Keratinocyte (primary cell): Measurements from ENCODE around the gene TRPM3. TPM values are rescaled to one million over a fixed set of nuclear protein-coding genes. Genes with fewer than 3 reads are reported as not detected.

ENCODE experiments used
- DNase-seq: peaks from one replicate; pipeline ENCODE4 v3.0.0-alpha.2; 2011; ENCODE audit warnings: low read depth, missing footprints, low spot score
- FAIRE-seq: peaks from 2 replicates; lab custom pipeline; 2011; peaks lifted over from hg19 to GRCh38; lab: Jason Lieb, UNC
- H2AFZ ChIP-seq: 2 replicates; pipeline ENCODE4 v1.6.0; 2012; ENCODE audit warnings: low read length, control low read depth, inconsistent platforms; ENCODE audit not compliant: control insufficient read depth
- H3K27ac ChIP-seq: 2 replicates; pipeline ENCODE4 v1.5.1; 2011; ENCODE audit warnings: low read length; ENCODE audit not compliant: control insufficient read depth, insufficient read depth
- H3K27me3 ChIP-seq: 3 replicates; pipeline ENCODE4 v1.6.0; 2011; ENCODE audit warnings: low read length; ENCODE audit not compliant: control insufficient read depth, insufficient read depth; ENCODE audit errors: extremely low read depth
- H3K36me3 ChIP-seq, 2 experiments: 2 replicates in 1 of 2; 3 replicates in 1 of 2; pipeline ENCODE4 v1.5.1; 2011; ENCODE audit warnings: low read length in 2 of 2, mild to moderate bottlenecking in 1 of 2; ENCODE audit not compliant: control insufficient read depth in 2 of 2, insufficient read depth in 2 of 2; ENCODE audit errors: extremely low read depth in 1 of 2
- H3K4me1 ChIP-seq: 3 replicates; pipeline ENCODE4 v1.5.1; 2011; ENCODE audit warnings: low read length; ENCODE audit not compliant: control insufficient read depth, insufficient read depth; ENCODE audit errors: extremely low read depth
- H3K4me2 ChIP-seq: 3 replicates; pipeline ENCODE4 v1.6.0; 2011; ENCODE audit warnings: low read depth, low read length; ENCODE audit not compliant: control insufficient read depth, insufficient read depth; ENCODE audit errors: extremely low read depth
- H3K4me3 ChIP-seq, 3 experiments: fragments of 200-600 bp in 1 of 3; sonication (generic) in 1 of 3; 2 replicates in 2 of 3; 3 replicates in 1 of 3; pipeline ENCODE4 v1.5.1; 2011 to 2016; ENCODE audit warnings: low read length in 3 of 3, mild to moderate bottlenecking in 3 of 3, control low read depth in 2 of 3, inconsistent platforms in 1 of 3, low read depth in 1 of 3, mixed read lengths in 1 of 3, mixed run types in 1 of 3, moderate library complexity in 1 of 3; ENCODE audit not compliant: control insufficient read depth in 2 of 3, insufficient read depth in 2 of 3; ENCODE audit errors: extremely low read depth in 1 of 3
- H3K79me2 ChIP-seq: 2 replicates; pipeline ENCODE4 v1.6.0; 2012; ENCODE audit warnings: low read length; ENCODE audit not compliant: control insufficient read depth, insufficient read depth
- H3K9ac ChIP-seq: 3 replicates; pipeline ENCODE4 v1.6.0; 2011; ENCODE audit warnings: low read length; ENCODE audit not compliant: control insufficient read depth, insufficient read depth; ENCODE audit errors: extremely low read depth
- H3K9me1 ChIP-seq: 3 replicates; pipeline ENCODE4 v1.6.0; 2011; ENCODE audit warnings: low read length; ENCODE audit not compliant: control insufficient read depth, insufficient read depth; ENCODE audit errors: extremely low read depth
- H3K9me3 ChIP-seq: 2 replicates; pipeline ENCODE4 v1.5.1; 2012; ENCODE audit warnings: low read depth, low read length; ENCODE audit not compliant: control insufficient read depth
- H4K20me1 ChIP-seq: 3 replicates; pipeline ENCODE4 v1.6.0; 2011; ENCODE audit warnings: low read length; ENCODE audit not compliant: control insufficient read depth, insufficient read depth; ENCODE audit errors: extremely low read depth
- EZH2 ChIP-seq: IDR thresholded peaks from one replicate; pipeline ENCODE4 v1.6.1; 2012; ENCODE audit warnings: inconsistent platforms, mild to moderate bottlenecking, low read length, moderate library complexity
- dilution Hi-C: fragments of 300-500 bp; cut with MboI; formaldehyde crosslinking; loops from one replicate; pipeline ENCODE4 v1.7.0; 2020; ENCODE audit warnings: low sequenced_read_pairs; ENCODE audit not compliant: extremely low pct_ligation_motif_present
- polyA plus RNA-seq, 5 experiments: library from polyadenylated mRNA; depleted of rRNA in 3 of 5; stranded (reverse) in 3 of 5; stranded (forward) in 1 of 5; unstranded in 1 of 5; fragments of >200 nt; gene quantifications; 1 replicate in 1 of 5; 2 replicates in 3 of 5; 3 replicates in 1 of 5; pipeline versions ENCODE4 v1.2.1 to v1.2.3, GENCODE V29; 2011 to 2012; ENCODE audit warnings: missing spikeins in 2 of 5, low read depth in 1 of 5, low replicate concordance in 1 of 5
- TF ChIP-seq, protein P1 (sequence below), 3 experiments: IDR thresholded peaks in 1 of 3; conservative IDR thresholded peaks in 1 of 3; optimal IDR thresholded peaks in 1 of 3; 2 replicates in 2 of 3; 3 replicates in 1 of 3; pipeline versions ENCODE3 to v1.5.1; 2011; ENCODE audit warnings: low read length in 3 of 3, mild to moderate bottlenecking in 3 of 3, moderate library complexity in 2 of 3, control low read depth in 1 of 3, inconsistent platforms in 1 of 3; ENCODE audit not compliant: insufficient read depth in 2 of 3; ENCODE audit errors: extremely low read depth in 1 of 3

TRPM3 gene
- polyA plus RNA-seq, 1 donor (not counting 4 experiments of a cell fraction or from before 2014, with no cell fraction given) = 0.03 TPM

DNA sequence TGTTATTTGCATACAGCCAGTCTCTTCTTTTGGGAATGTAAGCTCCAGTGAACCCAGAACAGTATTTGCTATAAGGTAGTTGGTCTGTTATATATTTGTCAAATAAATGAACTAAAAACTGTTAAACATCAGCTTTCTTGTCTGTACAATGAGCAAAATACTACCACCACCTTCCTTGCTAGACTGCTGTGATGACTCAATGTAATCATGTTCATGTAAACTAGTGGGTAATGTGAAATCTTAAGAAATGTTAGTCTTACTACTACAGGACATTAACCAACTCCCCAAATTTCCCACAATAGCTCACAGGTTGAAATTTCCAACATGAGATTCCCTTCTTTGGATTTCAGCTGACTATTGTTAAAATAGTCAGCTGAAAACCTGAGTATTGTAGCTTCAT lies 176.1 kb downstream of the TRPM3 start:
- no peak for DNase-seq
- FAIRE-seq = no peak
- dilution Hi-C loops = no loop called here
- Histone ChIP-seq H3K79me2 (no peaks in the 10 kb centered on the region), H3K27me3 (no peaks in the 10 kb centered on the region), H3K4me2 (no peak overlapping the region), H3K4me1 (peaks cover 14% of the 10 kb centered on the region), H3K9me3 (no peaks in the 10 kb centered on the region), H3K9ac (no peak overlapping the region), H3K9me1 (no peaks in the 10 kb centered on the region), H3K36me3 (no peaks in the 10 kb centered on the region), H4K20me1 (no peaks in the 10 kb centered on the region), H3K4me3 (no peak overlapping the region), H2AFZ (no peak overlapping the region), H3K27ac (no peak overlapping the region)
- TF ChIP-seq, protein P1, sequence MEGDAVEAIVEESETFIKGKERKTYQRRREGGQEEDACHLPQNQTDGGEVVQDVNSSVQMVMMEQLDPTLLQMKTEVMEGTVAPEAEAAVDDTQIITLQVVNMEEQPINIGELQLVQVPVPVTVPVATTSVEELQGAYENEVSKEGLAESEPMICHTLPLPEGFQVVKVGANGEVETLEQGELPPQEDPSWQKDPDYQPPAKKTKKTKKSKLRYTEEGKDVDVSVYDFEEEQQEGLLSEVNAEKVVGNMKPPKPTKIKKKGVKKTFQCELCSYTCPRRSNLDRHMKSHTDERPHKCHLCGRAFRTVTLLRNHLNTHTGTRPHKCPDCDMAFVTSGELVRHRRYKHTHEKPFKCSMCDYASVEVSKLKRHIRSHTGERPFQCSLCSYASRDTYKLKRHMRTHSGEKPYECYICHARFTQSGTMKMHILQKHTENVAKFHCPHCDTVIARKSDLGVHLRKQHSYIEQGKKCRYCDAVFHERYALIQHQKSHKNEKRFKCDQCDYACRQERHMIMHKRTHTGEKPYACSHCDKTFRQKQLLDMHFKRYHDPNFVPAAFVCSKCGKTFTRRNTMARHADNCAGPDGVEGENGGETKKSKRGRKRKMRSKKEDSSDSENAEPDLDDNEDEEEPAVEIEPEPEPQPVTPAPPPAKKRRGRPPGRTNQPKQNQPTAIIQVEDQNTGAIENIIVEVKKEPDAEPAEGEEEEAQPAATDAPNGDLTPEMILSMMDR (optimal IDR thresholded peaks at IDR 0.05 in 1 of 3, IDR thresholded peaks at IDR 0.05 in 1 of 3, conservative IDR thresholded peaks at IDR 0.05 in 1 of 3; ENCODE audit: extremely low read depth in 1 of 3, insufficient read depth in 2 of 3, low read length in 3 of 3) = no peak
- TF ChIP-seq EZH2 = no peak

DNA sequence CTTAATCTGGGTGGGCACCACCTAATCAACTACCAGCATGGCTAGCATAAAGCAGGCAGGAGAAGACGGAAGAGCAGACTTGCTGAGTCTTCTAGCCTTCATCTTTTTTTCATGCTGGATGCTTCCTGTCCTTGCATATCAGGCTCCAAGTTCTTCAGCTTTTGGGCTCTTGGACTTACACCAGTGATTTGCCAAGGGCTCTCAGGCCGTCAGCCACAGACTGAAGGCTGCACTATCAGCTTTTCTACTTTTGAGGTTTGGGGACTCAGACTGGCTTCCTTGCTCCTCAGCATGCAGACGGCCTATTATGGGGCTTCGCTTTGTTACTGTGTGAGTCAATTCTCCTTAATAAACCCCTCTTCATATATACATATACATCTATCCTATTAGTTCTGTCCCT lies 180.2 kb downstream of the TRPM3 start:
- TF ChIP-seq EZH2 = no peak
- TF ChIP-seq, protein P1 (optimal IDR thresholded peaks at IDR 0.05 in 1 of 3, IDR thresholded peaks at IDR 0.05 in 1 of 3, conservative IDR thresholded peaks at IDR 0.05 in 1 of 3; ENCODE audit: extremely low read depth in 1 of 3, insufficient read depth in 2 of 3, low read length in 3 of 3) = no peak
- no peak for DNase-seq
- Histone ChIP-seq H4K20me1 (no peaks in the 10 kb centered on the region), H3K9ac (no peak overlapping the region), H3K4me1 (no peaks in the 10 kb centered on the region), H3K4me3 (no peak overlapping the region), H3K36me3 (no peaks in the 10 kb centered on the region), H3K4me2 (no peak overlapping the region), H3K79me2 (no peaks in the 10 kb centered on the region), H3K9me3 (no peaks in the 10 kb centered on the region), H3K9me1 (no peaks in the 10 kb centered on the region), H3K27me3 (peaks cover 4% of the 10 kb centered on the region), H2AFZ (no peak overlapping the region), H3K27ac (no peak overlapping the region)
- no peak for FAIRE-seq
- dilution Hi-C loops = no loop called here
